Measurements from ENCODE around the gene PDRG1.

PDRG1 gene

GRCh38 chr20:31966991-31967655 lies 15.3 kb upstream of the PDRG1 start:
- no peak overlapping the region for H3K9ac ChIP-seq
- H3K4me2 ChIP-seq = no peak overlapping the region
- no peaks in the 10 kb centered on the region for H3K79me2 ChIP-seq (ENCODE audit: insufficient read depth, low read depth)
- H4K20me1 ChIP-seq (ENCODE audit: insufficient read depth) = no peaks in the 10 kb centered on the region
- no peak for TF ChIP-seq CTCF (conservative IDR thresholded peaks at IDR 0.05; ENCODE audit: low read depth, low read length)
- peaks cover 90% of the 10 kb centered on the region for H3K27me3 ChIP-seq (ENCODE audit: insufficient read depth, low read depth)
- H2AFZ ChIP-seq (ENCODE audit: low read depth) = no peak overlapping the region
- no peaks in the 10 kb centered on the region for H3K36me3 ChIP-seq (ENCODE audit: insufficient read depth)
- H3K4me1 ChIP-seq (ENCODE audit: low read depth, poor library complexity, severe bottlenecking) = no peaks in the 10 kb centered on the region
- H3K4me3 ChIP-seq (IDR thresholded peaks at IDR 0.05; ENCODE audit: insufficient read depth, low read depth, low read length) = no peak overlapping the region
- H3K27ac ChIP-seq = no peak overlapping the region

GRCh38 chr20:31963889-31964288 lies 12.0 kb upstream of the PDRG1 start:
- no peaks in the 10 kb centered on the region for H3K4me1 ChIP-seq (ENCODE audit: low read depth, poor library complexity, severe bottlenecking)
- no peak overlapping the region for H3K27ac ChIP-seq
- H3K36me3 ChIP-seq (ENCODE audit: insufficient read depth) = no peaks in the 10 kb centered on the region
- no peak overlapping the region for H3K9ac ChIP-seq
- no peak overlapping the region for H3K4me2 ChIP-seq
- H2AFZ ChIP-seq (ENCODE audit: low read depth) = no peak overlapping the region
- no peaks in the 10 kb centered on the region for H3K79me2 ChIP-seq (ENCODE audit: insufficient read depth, low read depth)
- H4K20me1 ChIP-seq (ENCODE audit: insufficient read depth) = no peaks in the 10 kb centered on the region
- H3K27me3 ChIP-seq (ENCODE audit: insufficient read depth, low read depth) = peaks cover 89% of the 10 kb centered on the region
- no peak overlapping the region for H3K4me3 ChIP-seq (IDR thresholded peaks at IDR 0.05; ENCODE audit: insufficient read depth, low read depth, low read length)
- no peak for TF ChIP-seq CTCF (conservative IDR thresholded peaks at IDR 0.05; ENCODE audit: low read depth, low read length)

- Histone ChIP-seq H3K36me3 (ENCODE audit: insufficient read depth) (no peaks in the 10 kb centered on the region), H3K27ac (no peak overlapping the region), H3K4me1 (ENCODE audit: low read depth, poor library complexity, severe bottlenecking) (no peaks in the 10 kb centered on the region), H4K20me1 (ENCODE audit: insufficient read depth) (no peaks in the 10 kb centered on the region), H2AFZ (ENCODE audit: low read depth) (no peak overlapping the region), H3K27me3 (ENCODE audit: insufficient read depth, low read depth) (peaks cover 96% of the 10 kb centered on the region), H3K79me2 (ENCODE audit: insufficient read depth, low read depth) (no peaks in the 10 kb centered on the region), H3K4me3 (IDR thresholded peaks at IDR 0.05; ENCODE audit: insufficient read depth, low read depth, low read length) (no peak overlapping the region), H3K4me2 (no peak overlapping the region), H3K9ac (no peak overlapping the region)
- no peak for TF ChIP-seq CTCF (conservative IDR thresholded peaks at IDR 0.05; ENCODE audit: low read depth, low read length)
Measured at GRCh38 chr20:31962761-31963160, 10.9 kb upstream of the PDRG1 start.

GRCh38 chr20:31956556-31957526 lies 5.0 kb upstream of the PDRG1 start:
- Histone ChIP-seq H3K36me3 (ENCODE audit: insufficient read depth) (no peaks in the 10 kb centered on the region), H3K4me2 (no peak overlapping the region), H4K20me1 (ENCODE audit: insufficient read depth) (no peaks in the 10 kb centered on the region), H3K27me3 (ENCODE audit: insufficient read depth, low read depth) (peaks cover 73% of the 10 kb centered on the region), H3K79me2 (ENCODE audit: insufficient read depth, low read depth) (no peaks in the 10 kb centered on the region), H2AFZ (ENCODE audit: low read depth) (no peak overlapping the region), H3K27ac (no peak overlapping the region), H3K4me3 (IDR thresholded peaks at IDR 0.05; ENCODE audit: insufficient read depth, low read depth, low read length) (no peak overlapping the region), H3K9ac (no peak overlapping the region), H3K4me1 (ENCODE audit: low read depth, poor library complexity, severe bottlenecking) (no peaks in the 10 kb centered on the region)
- no peak for TF ChIP-seq CTCF (conservative IDR thresholded peaks at IDR 0.05; ENCODE audit: low read depth, low read length)
